GM12875 (cell line): ENCODE data around the gene SLC13A4.
A peak's percentile ranks its signal among the peaks of the same experiment; 100 is the strongest.

Experiments
- H3K4me3 ChIP-seq: one replicate; pipeline ENCODE4 v1.5.1; 2011; ENCODE audit warnings: low read depth, low read length, control low read depth
- CTCF ChIP-seq: IDR thresholded peaks from 2 replicates; pipeline ENCODE4 v1.5.1; 2011; ENCODE audit warnings: low read depth, mild to moderate bottlenecking, control low read depth, inconsistent platforms, low read length, moderate library complexity, borderline replicate concordance; ENCODE audit not compliant: insufficient read depth

The SLC13A4 gene

GRCh38 chr7:135662123-135662372 is 65.9 kb downstream of the SLC13A4 start:
- peak overlapping the region; percentile 35 for H3K4me3 ChIP-seq
- no peak for TF ChIP-seq CTCF

DNA sequence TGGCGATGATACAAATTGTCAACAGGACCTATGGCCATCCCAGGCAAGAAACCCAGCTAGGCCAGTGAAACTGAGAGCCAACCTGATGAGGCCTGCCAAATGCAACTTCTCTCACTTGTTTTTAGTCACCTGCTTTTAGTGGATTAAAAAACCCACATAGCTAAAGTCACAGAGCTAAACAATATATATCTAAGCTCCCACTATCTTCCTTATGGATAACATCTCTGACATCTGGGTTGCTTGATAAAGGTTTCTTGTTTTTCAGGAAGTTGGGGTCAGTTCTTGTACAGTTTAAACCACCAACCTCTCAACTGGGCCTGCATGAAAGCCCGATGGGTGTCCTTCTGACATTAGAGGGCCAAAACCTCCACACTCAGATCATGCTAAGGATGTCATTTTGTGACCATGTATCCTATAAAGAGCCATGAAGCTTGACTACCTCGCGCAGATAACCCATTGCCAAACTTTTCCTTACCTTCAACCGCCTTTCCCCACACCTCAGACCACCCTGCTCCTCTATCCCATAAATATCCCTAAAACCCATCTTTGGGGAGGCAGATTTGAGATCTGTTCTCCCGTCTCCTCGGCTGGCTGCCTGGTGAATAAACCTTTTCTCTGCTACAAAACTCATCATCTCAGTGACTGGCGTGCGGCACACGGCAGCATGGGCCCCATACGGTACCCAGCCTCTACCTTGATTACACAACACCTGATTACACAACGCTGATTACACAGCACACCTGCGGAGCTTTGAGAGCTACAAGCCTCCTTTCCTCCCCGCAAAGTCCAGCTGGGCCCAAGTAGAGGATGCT is 66.5 kb downstream of the SLC13A4 start:
- H3K4me3 ChIP-seq = peak overlapping the region; percentile 35
- TF ChIP-seq CTCF = no peak

DNA sequence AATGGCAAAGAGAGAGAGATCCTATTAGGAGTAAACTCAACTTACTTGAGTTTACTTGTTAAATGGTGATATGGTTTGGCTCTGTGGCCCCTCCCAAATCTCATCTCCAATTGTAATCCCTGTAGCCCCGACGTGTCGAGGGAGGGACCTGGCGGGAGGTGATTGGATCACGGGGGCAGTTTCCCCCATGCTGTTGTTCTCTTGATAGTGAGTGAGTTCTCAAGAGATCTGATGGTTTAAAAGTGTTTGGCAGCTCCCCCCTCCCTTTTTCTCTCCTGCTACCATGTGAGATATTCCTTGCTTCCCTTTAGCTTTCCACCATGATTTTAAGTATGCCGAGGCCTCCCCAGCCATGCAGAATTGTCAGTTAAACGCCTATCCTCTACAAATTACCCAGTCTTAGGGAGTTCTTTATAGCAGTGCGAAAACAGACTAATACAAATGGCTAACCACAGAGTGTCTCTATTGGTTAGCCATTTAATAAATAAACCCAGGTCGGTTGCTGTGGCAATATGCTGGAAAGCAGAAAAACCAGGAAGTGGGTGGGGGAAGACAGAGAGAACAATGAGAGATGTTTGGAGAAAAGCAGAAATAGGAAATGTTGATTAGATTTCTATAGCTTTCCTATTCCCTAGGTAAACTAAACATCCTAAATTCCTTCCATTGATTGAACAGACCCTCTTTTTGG is 68.7 kb downstream of the SLC13A4 start:
- H3K4me3 ChIP-seq = no peak overlapping the region
- TF ChIP-seq CTCF = no peak

DNA sequence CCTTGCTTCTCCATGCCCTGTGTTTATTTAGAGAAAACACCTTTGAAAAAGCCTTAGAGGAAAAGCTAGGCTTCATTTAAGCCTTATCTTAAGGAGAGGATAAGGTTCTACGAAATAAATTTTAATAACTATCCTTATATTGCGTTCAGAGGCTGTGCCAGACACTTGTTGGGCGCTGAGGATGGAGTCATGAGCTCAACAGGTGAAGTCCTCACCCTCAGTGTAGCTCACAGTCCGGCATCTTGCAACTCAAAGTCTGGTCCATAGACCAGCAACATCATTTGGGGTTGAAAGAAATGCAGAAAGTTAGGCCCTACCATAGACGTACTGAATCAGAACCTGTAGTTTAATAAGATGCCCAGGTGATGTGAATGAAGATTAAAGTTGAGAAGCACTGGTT is 69.4 kb downstream of the SLC13A4 start:
- no peak for TF ChIP-seq CTCF
- no peak overlapping the region for H3K4me3 ChIP-seq

GRCh38 chr7:135653340-135654080 is 74.5 kb downstream of the SLC13A4 start:
- H3K4me3 ChIP-seq = no peak overlapping the region
- no peak for TF ChIP-seq CTCF

GRCh38 chr7:135650831-135651573 is 77.0 kb downstream of the SLC13A4 start:
- H3K4me3 ChIP-seq = no peak overlapping the region
- no peak for TF ChIP-seq CTCF
